Lung microvascular endothelial cell (primary cell): ENCODE data around the gene ZNF10. TPM values are rescaled to one million over a fixed set of nuclear protein-coding genes. Genes with fewer than 3 reads are reported as not detected.

Experiments
- DNase-seq, 2 donors: peaks; one replicate each; pipeline versions ENCODE4 v3.0.0 to v3.0.0-alpha.2; 2010; ENCODE audit warnings: low read depth in 2 of 2
- total RNA-seq: library from RNA; depleted of rRNA; stranded (reverse); fragments of >200 nt; gene quantifications from 2 replicates; pipeline ENCODE4 v1.2.1, GENCODE V29; 2014

Gene ZNF10
- total RNA-seq, 1 donor from 2014 or later = 8.5 TPM

DNA sequence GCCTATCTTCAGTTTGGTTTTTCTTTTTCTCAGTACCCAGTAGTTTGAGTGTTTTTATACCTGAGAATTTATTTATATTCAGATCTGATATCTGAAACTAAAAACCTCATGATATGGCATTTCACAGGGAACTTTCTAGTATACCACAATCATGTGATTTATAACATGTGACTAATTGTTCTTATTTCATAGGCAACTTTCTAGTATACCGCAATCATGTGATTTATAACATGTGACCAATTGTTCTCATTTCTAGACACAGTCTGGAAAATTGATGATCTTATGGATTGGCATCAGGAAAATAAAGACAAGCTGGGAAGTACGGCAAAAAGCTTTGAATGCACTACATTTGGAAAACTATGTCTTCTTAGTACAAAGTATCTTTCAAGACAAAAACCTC lies 71.5 kb downstream of the ZNF10 start:
- DNase-seq = no peak

- peak in 1 of 2 donors; percentile 5 for DNase-seq
Measured at GRCh38 chr12:133202493-133203343, 72.3 kb downstream of the ZNF10 start.

GRCh38 chr12:133203344-133204263 lies 73.2 kb downstream of the ZNF10 start:
- peak; percentile 16 to 24 for DNase-seq

- DNase-seq = peak in 1 of 2 donors; percentile 3
Measured at GRCh38 chr12:133204264-133204603, 73.8 kb downstream of the ZNF10 start.

DNA sequence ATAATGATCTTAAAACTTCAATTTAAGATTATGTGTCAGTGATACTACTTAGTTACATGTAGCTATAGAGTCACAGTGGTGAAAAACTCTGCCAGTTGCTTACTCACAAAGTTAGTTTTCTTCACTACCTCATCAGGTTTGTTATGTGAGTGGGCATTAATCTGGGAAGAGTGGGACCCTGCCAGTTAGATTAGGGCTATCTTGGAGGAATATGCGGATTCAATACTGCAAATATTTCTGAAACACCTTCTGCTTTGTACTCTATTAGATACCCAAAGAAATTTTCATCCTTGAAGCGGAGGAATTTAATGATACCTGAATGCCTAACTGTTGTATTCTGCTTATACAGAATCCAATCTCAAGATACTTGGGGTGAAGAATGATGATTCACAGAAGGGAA lies 76.0 kb downstream of the ZNF10 start:
- DNase-seq = no peak

Other genes starting within 250 kb of the ZNF10 start
- 31.4 and 35.7 TPM in 2 replicates for gene CHFR, start 243.0 kb upstream of the ZNF10 start, total RNA-seq
- gene ZNF605, start 174.3 kb upstream of the ZNF10 start, total RNA-seq = 2.4 and 3.8 TPM in 2 replicates
- 4.6 and 9.9 TPM in 2 replicates for gene ZNF26, start 144.3 kb upstream of the ZNF10 start, total RNA-seq
- gene ZNF84, start 93.1 kb upstream of the ZNF10 start, total RNA-seq = 12.9 and 23.4 TPM in 2 replicates
- 32.0 and 43.8 TPM in 2 replicates for gene ZNF140, start 49.7 kb upstream of the ZNF10 start, total RNA-seq
- 0.22 and 0.60 TPM in 2 replicates for gene ZNF891, start 353 bp upstream of the ZNF10 start, total RNA-seq
- 22.2 and 31.5 TPM in 2 replicates for gene ZNF268, start 50.9 kb downstream of the ZNF10 start, total RNA-seq
- gene ANHX, start 105.2 kb downstream of the ZNF10 start, total RNA-seq = not detected in 2 replicates